Measurements from ENCODE around the gene ZNF74. TPM values are rescaled to one million over a fixed set of nuclear protein-coding genes. Genes with fewer than 3 reads are reported as not detected.
"Not testable (repeated sequence)": the region's sequence is repeated elsewhere in the genome, so short reads cannot be mapped to it uniquely, and the experiment has no call there.

ZNF74 gene
- polyA plus RNA-seq (2013) = 7.3 and 7.6 TPM in 2 replicates

GRCh38 chr22:20393705-20394476, at the start of gene ZNF74:
ZNF74 (plus strand) TSS chr22:20394151; CDS start chr22:20394629, 478 bp downstream.
- Histone ChIP-seq H3K9me3 (ENCODE audit: insufficient read depth, low read depth, low read length) (peaks cover 5% of the 10 kb centered on the region), H3K79me2 (ENCODE audit: control insufficient read depth, insufficient read depth, low read length, poor library complexity) (peaks cover 5% of the 10 kb centered on the region), H4K8ac (ENCODE audit: low read depth, low read length) (peak within 1 kb of the TSS; percentile 99), H3K4me1 (ENCODE audit: control insufficient read depth in 1 of 2, insufficient read depth in 2 of 2, low read length in 2 of 2) (peaks cover 13 to 18% of the 10 kb centered on the region in 2 experiments), H2BK12ac (ENCODE audit: low read length) (no peak within 1 kb of the TSS), H3K23ac (ENCODE audit: low read length) (no peak within 1 kb of the TSS), H3K4me3 (ENCODE audit: low read depth, low read length) (peak within 1 kb of the TSS; percentile 88), H3K18ac (ENCODE audit: low read length) (peak within 1 kb of the TSS; percentile 89), H3K36me3 (ENCODE audit: control insufficient read depth in 1 of 2, insufficient read depth in 2 of 2, low read length in 2 of 2) (peaks cover 2 to 3% of the 10 kb centered on the region in 2 experiments), H4K12ac (ENCODE audit: low read depth, low read length) (peak within 1 kb of the TSS; percentile 98), H3K79me1 (ENCODE audit: low read length) (peaks cover 5% of the 10 kb centered on the region), H2AFZ (ENCODE audit: insufficient read depth, low read length, poor library complexity) (peak within 1 kb of the TSS; percentile 99), H3K27ac (ENCODE audit: low read depth, low read length) (peak within 1 kb of the TSS; percentile 51), H3K4ac (ENCODE audit: low read depth, low read length) (peak within 1 kb of the TSS; percentile 57), H3K9ac (ENCODE audit: low read length) (peak within 1 kb of the TSS; percentile 86), H3K14ac (ENCODE audit: low read length) (peak within 1 kb of the TSS; percentile 97), H3K27me3 (ENCODE audit: insufficient read depth, low read length) (no peaks in the 10 kb centered on the region), H2BK120ac (ENCODE audit: insufficient read depth, low read length, poor library complexity) (peak within 1 kb of the TSS; percentile 70), H4K91ac (ENCODE audit: low read depth, low read length) (peak within 1 kb of the TSS; percentile 91), H2BK5ac (ENCODE audit: low read depth, low read length, poor library complexity) (peak within 1 kb of the TSS; percentile 71), H2AK5ac (ENCODE audit: low read length) (peak within 1 kb of the TSS; percentile 18), H3K4me2 (ENCODE audit: low read length) (peak within 1 kb of the TSS; percentile 89)
- DNase-seq = peak; percentile 72 to 89
- WGBS (ENCODE audit: extremely low coverage, insufficient coverage, insufficient read length) = no CpG with 5 or more reads among the region's 71 CpGs

GRCh38 chr22:20346553-20346952, 47.4 kb upstream of the ZNF74 start:
- not testable (repeated sequence) for H3K14ac ChIP-seq (ENCODE audit: low read length); DNase-seq; H3K4ac ChIP-seq (ENCODE audit: low read depth, low read length); H3K23ac ChIP-seq (ENCODE audit: low read length); H3K4me1 ChIP-seq (ENCODE audit: control insufficient read depth in 1 of 2, insufficient read depth in 2 of 2, low read length in 2 of 2); H3K79me1 ChIP-seq (ENCODE audit: low read length); H3K27ac ChIP-seq (ENCODE audit: low read depth, low read length); H2AK5ac ChIP-seq (ENCODE audit: low read length); H2BK120ac ChIP-seq (ENCODE audit: insufficient read depth, low read length, poor library complexity); H3K4me3 ChIP-seq (ENCODE audit: low read depth, low read length); H3K27me3 ChIP-seq (ENCODE audit: insufficient read depth, low read length); H3K79me2 ChIP-seq (ENCODE audit: control insufficient read depth, insufficient read depth, low read length, poor library complexity); H3K4me2 ChIP-seq (ENCODE audit: low read length); H4K8ac ChIP-seq (ENCODE audit: low read depth, low read length); H4K91ac ChIP-seq (ENCODE audit: low read depth, low read length); H2AFZ ChIP-seq (ENCODE audit: insufficient read depth, low read length, poor library complexity); H3K9ac ChIP-seq (ENCODE audit: low read length); H3K36me3 ChIP-seq (ENCODE audit: control insufficient read depth in 1 of 2, insufficient read depth in 2 of 2, low read length in 2 of 2); H3K18ac ChIP-seq (ENCODE audit: low read length); H2BK12ac ChIP-seq (ENCODE audit: low read length); H4K12ac ChIP-seq (ENCODE audit: low read depth, low read length); H2BK5ac ChIP-seq (ENCODE audit: low read depth, low read length, poor library complexity); H3K9me3 ChIP-seq (ENCODE audit: insufficient read depth, low read depth, low read length)
- WGBS (ENCODE audit: extremely low coverage, insufficient coverage, insufficient read length) = no CpG with 5 or more reads among the region's 7 CpGs

- not testable (repeated sequence) for H4K8ac ChIP-seq (ENCODE audit: low read depth, low read length); H3K9me3 ChIP-seq (ENCODE audit: insufficient read depth, low read depth, low read length); H3K14ac ChIP-seq (ENCODE audit: low read length); H3K9ac ChIP-seq (ENCODE audit: low read length); H3K4me2 ChIP-seq (ENCODE audit: low read length); H3K79me1 ChIP-seq (ENCODE audit: low read length); H3K18ac ChIP-seq (ENCODE audit: low read length); H3K36me3 ChIP-seq (ENCODE audit: control insufficient read depth in 1 of 2, insufficient read depth in 2 of 2, low read length in 2 of 2); H3K27me3 ChIP-seq (ENCODE audit: insufficient read depth, low read length); DNase-seq; H3K23ac ChIP-seq (ENCODE audit: low read length); H2AFZ ChIP-seq (ENCODE audit: insufficient read depth, low read length, poor library complexity); H2BK5ac ChIP-seq (ENCODE audit: low read depth, low read length, poor library complexity); H2BK12ac ChIP-seq (ENCODE audit: low read length); H2BK120ac ChIP-seq (ENCODE audit: insufficient read depth, low read length, poor library complexity); H3K4me1 ChIP-seq (ENCODE audit: control insufficient read depth in 1 of 2, insufficient read depth in 2 of 2, low read length in 2 of 2); H4K12ac ChIP-seq (ENCODE audit: low read depth, low read length); H3K4ac ChIP-seq (ENCODE audit: low read depth, low read length); H3K27ac ChIP-seq (ENCODE audit: low read depth, low read length); H3K79me2 ChIP-seq (ENCODE audit: control insufficient read depth, insufficient read depth, low read length, poor library complexity); H2AK5ac ChIP-seq (ENCODE audit: low read length); H4K91ac ChIP-seq (ENCODE audit: low read depth, low read length); H3K4me3 ChIP-seq (ENCODE audit: low read depth, low read length)
- no CpG with 5 or more reads among the region's 6 CpGs for WGBS (ENCODE audit: extremely low coverage, insufficient coverage, insufficient read length)
These were observed 41.4 kb upstream of the ZNF74 start for GRCh38 chr22:20352536-20352935.

- WGBS (ENCODE audit: extremely low coverage, insufficient coverage, insufficient read length) = no CpG with 5 or more reads among the region's 81 CpGs
- no peak overlapping the region for H2BK12ac ChIP-seq (ENCODE audit: low read length)
- DNase-seq = no peak
- H3K4me2 ChIP-seq (ENCODE audit: low read length) = no peak overlapping the region
- H3K36me3 ChIP-seq (ENCODE audit: control insufficient read depth in 1 of 2, insufficient read depth in 2 of 2, low read length in 2 of 2) = no peaks in the 10 kb centered on the region
- no peak overlapping the region for H3K9ac ChIP-seq (ENCODE audit: low read length)
- no peaks in the 10 kb centered on the region for H3K79me2 ChIP-seq (ENCODE audit: control insufficient read depth, insufficient read depth, low read length, poor library complexity)
- no peaks in the 10 kb centered on the region for H3K79me1 ChIP-seq (ENCODE audit: low read length)
- no peak overlapping the region for H2BK5ac ChIP-seq (ENCODE audit: low read depth, low read length, poor library complexity)
- no peak overlapping the region for H3K14ac ChIP-seq (ENCODE audit: low read length)
- H4K91ac ChIP-seq (ENCODE audit: low read depth, low read length) = no peak overlapping the region
- H3K4me1 ChIP-seq (ENCODE audit: control insufficient read depth in 1 of 2, insufficient read depth in 2 of 2, low read length in 2 of 2) = no peaks in the 10 kb centered on the region
- H2AK5ac ChIP-seq (ENCODE audit: low read length) = no peak overlapping the region
- peaks cover 10% of the 10 kb centered on the region for H3K9me3 ChIP-seq (ENCODE audit: insufficient read depth, low read depth, low read length)
- no peak overlapping the region for H4K8ac ChIP-seq (ENCODE audit: low read depth, low read length)
- H3K4me3 ChIP-seq (ENCODE audit: low read depth, low read length) = no peak overlapping the region
- no peak overlapping the region for H3K4ac ChIP-seq (ENCODE audit: low read depth, low read length)
- no peak overlapping the region for H2BK120ac ChIP-seq (ENCODE audit: insufficient read depth, low read length, poor library complexity)
- H3K27me3 ChIP-seq (ENCODE audit: insufficient read depth, low read length) = no peaks in the 10 kb centered on the region
- H2AFZ ChIP-seq (ENCODE audit: insufficient read depth, low read length, poor library complexity) = no peak overlapping the region
- H3K18ac ChIP-seq (ENCODE audit: low read length) = no peak overlapping the region
- H4K12ac ChIP-seq (ENCODE audit: low read depth, low read length) = no peak overlapping the region
- H3K27ac ChIP-seq (ENCODE audit: low read depth, low read length) = no peak overlapping the region
- H3K23ac ChIP-seq (ENCODE audit: low read length) = no peak overlapping the region
These were observed 39.5 kb upstream of the ZNF74 start for GRCh38 chr22:20354238-20354975.

Measured in trophoblast cell (in vitro differentiated cells and primary cell).